Stomach (tissue), 4 donors: ENCODE data around the gene IGSF21.

Experiments
- EP300 ChIP-seq: sonication (generic); formaldehyde crosslinking; IDR thresholded peaks from one replicate; pipeline ENCODE4 v1.6.1; 2017; ENCODE audit warnings: antibody characterized with exemption
- POLR2A ChIP-seq, 4 donors: fragments of 450-650 bp; IDR thresholded peaks; one replicate each; pipeline ENCODE4 v1.6.1; 2016; ENCODE audit warnings: antibody characterized with exemption in 4 of 4, control low read depth in 2 of 4, mild to moderate bottlenecking in 1 of 4, moderate library complexity in 1 of 4
- POLR2AphosphoS5 ChIP-seq, 3 donors: sonication (generic); formaldehyde crosslinking; IDR thresholded peaks; one replicate each; pipeline ENCODE4 v1.6.1; 2016; ENCODE audit warnings: antibody characterized with exemption in 3 of 3
- TF ChIP-seq, protein P1 (sequence below), 7 experiments: fragments of 450-650 bp in 4 of 7; fragments of 200-600 bp in 3 of 7; sonication (generic) in 3 of 7; IDR thresholded peaks; one replicate each; pipeline ENCODE4 v1.5.1; 2016 to 2019; ENCODE audit warnings: antibody characterized with exemption in 7 of 7, control low read depth in 2 of 7, mild to moderate bottlenecking in 1 of 7

DNA sequence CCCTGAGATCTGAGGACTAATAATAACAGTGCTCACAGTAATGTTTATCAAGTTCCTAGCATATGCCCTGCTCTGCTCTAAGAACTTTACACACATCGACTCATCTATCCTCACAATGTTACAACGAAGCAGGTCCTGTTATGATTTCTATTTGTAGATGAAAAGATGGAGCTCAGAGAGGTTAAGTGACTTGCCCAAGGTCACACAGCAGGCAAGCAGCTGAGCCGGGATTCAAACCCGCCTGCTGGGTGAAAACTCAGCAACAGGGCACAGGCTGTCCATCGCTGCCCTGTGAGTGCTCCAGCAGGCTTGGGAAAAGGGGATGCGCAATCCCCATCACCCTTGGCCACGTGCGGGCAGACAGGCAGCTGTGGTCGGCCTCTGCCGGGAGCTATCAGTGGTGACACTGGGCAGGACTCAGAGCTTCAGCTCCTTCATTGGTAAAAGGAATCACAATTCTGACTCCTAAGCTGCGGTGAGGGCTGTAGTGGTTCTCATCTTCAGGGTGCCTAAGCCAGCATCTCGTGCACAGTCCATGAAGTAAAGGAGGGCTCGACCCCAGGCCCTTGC lies 199.8 kb downstream of the IGSF21 start:
- TF ChIP-seq POLR2AphosphoS5 (IDR thresholded peaks at IDR 0.05) (no peak), POLR2A (IDR thresholded peaks at IDR 0.05) (no peak), EP300 (no peak)
- TF ChIP-seq, protein P1, sequence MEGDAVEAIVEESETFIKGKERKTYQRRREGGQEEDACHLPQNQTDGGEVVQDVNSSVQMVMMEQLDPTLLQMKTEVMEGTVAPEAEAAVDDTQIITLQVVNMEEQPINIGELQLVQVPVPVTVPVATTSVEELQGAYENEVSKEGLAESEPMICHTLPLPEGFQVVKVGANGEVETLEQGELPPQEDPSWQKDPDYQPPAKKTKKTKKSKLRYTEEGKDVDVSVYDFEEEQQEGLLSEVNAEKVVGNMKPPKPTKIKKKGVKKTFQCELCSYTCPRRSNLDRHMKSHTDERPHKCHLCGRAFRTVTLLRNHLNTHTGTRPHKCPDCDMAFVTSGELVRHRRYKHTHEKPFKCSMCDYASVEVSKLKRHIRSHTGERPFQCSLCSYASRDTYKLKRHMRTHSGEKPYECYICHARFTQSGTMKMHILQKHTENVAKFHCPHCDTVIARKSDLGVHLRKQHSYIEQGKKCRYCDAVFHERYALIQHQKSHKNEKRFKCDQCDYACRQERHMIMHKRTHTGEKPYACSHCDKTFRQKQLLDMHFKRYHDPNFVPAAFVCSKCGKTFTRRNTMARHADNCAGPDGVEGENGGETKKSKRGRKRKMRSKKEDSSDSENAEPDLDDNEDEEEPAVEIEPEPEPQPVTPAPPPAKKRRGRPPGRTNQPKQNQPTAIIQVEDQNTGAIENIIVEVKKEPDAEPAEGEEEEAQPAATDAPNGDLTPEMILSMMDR (IDR thresholded peaks at IDR 0.05), result no peak
